CD4-positive, alpha-beta memory T cell (primary cell): ENCODE data around the gene BCAT1. TPM values are rescaled to one million over a fixed set of nuclear protein-coding genes. Genes with fewer than 3 reads are reported as not detected.

Experiments
- CTCF ChIA-PET: fragments of 350-600 bp; sonication (Branson Sonifier 250); formaldehyde crosslinking; loops from one replicate; lab custom pipeline; 2021; ENCODE audit warnings: inconsistent platforms; ENCODE audit not compliant: partially characterized antibody; lab: Charles Lee
- POLR2A ChIA-PET: fragments of 350-600 bp; sonication (Branson Sonifier 250); formaldehyde crosslinking; loops from one replicate; lab custom pipeline; 2021; ENCODE audit not compliant: partially characterized antibody; lab: Charles Lee
- DNase-seq, 5 donors: peaks; one replicate each; pipeline versions ENCODE4 v3.0.0 to v3.0.0-alpha.2; 2020 to 2022; ENCODE audit warnings: mixed read lengths in 1 of 5
- H3K27ac ChIP-seq: one replicate; pipeline ENCODE4 v1.7.0; 2013; ENCODE audit warnings: low read depth, low read length
- H3K27me3 ChIP-seq: 2 replicates; pipeline ENCODE4 v1.7.0; 2013; ENCODE audit warnings: mild to moderate bottlenecking, low read length, moderate library complexity; ENCODE audit not compliant: insufficient read depth
- H3K36me3 ChIP-seq: 2 replicates; pipeline ENCODE4 v1.7.0; 2013; ENCODE audit warnings: mild to moderate bottlenecking, low read length, moderate library complexity; ENCODE audit not compliant: insufficient read depth
- H3K4me1 ChIP-seq: 2 replicates; pipeline ENCODE4 v1.7.0; 2013; ENCODE audit warnings: mild to moderate bottlenecking, low read length, moderate library complexity; ENCODE audit not compliant: insufficient read depth
- H3K4me3 ChIP-seq, 2 donors: one replicate each; pipeline ENCODE4 v1.7.0; 2013; ENCODE audit warnings: low read length in 2 of 2, mild to moderate bottlenecking in 1 of 2
- H3K9me3 ChIP-seq, 2 donors: one replicate each; pipeline ENCODE4 v1.7.0; 2013; ENCODE audit warnings: low read length in 2 of 2, control low read depth in 1 of 2; ENCODE audit not compliant: control insufficient read depth in 1 of 2
- H3K27ac Mint-ChIP-seq, 7 donors: one replicate each; pipeline ENCODE4 v1.8.0; 2020 to 2021; ENCODE audit warnings: mixed read lengths in 7 of 7, mild to moderate bottlenecking in 6 of 7, inconsistent platforms in 3 of 7, moderate library complexity in 3 of 7
- H3K27me3 Mint-ChIP-seq, 2 donors: one replicate each; pipeline ENCODE4 v1.8.0; 2020 to 2021; ENCODE audit warnings: mixed read lengths in 2 of 2
- H3K36me3 Mint-ChIP-seq, 2 donors: one replicate each; pipeline ENCODE4 v1.8.0; 2020 to 2021; ENCODE audit warnings: mixed read lengths in 2 of 2, inconsistent platforms in 1 of 2, mild to moderate bottlenecking in 1 of 2
- H3K4me1 Mint-ChIP-seq, 4 donors: one replicate each; pipeline ENCODE4 v1.8.0; 2020 to 2021; ENCODE audit warnings: mixed read lengths in 4 of 4, mild to moderate bottlenecking in 1 of 4
- H3K4me3 Mint-ChIP-seq, 8 donors: one replicate each; pipeline ENCODE4 v1.8.0; 2020 to 2021; ENCODE audit warnings: mixed read lengths in 8 of 8, mild to moderate bottlenecking in 7 of 8, moderate library complexity in 6 of 8, inconsistent platforms in 3 of 8
- H3K9me3 Mint-ChIP-seq, 8 donors: one replicate each; pipeline ENCODE4 v1.8.0; 2020 to 2021; ENCODE audit warnings: mixed read lengths in 8 of 8, mild to moderate bottlenecking in 5 of 8, inconsistent platforms in 3 of 8, moderate library complexity in 1 of 8
- intact Hi-C: fragments of 100-400 bp; cut with micrococcal nuclease; formaldehyde crosslinking; loops from one replicate; pipeline ENCODE4 v1.15.1; 2023
- polyA plus RNA-seq, 2 donors: library from polyadenylated mRNA; unstranded; fragments of 300-500 nt; fragmentation: Illumina TruSeq; gene quantifications; one replicate each; pipeline ENCODE4 v1.2.3, GENCODE V29; 2021
- total RNA-seq, 2 experiments: library from RNA; stranded (reverse); gene quantifications; one replicate each; pipeline ENCODE4 v1.2.3, GENCODE V29; 2021

BCAT1 gene
- total and polyA plus RNA-seq, 4 experiments from 2014 or later: 0.03 to 2.5 (median 1.6) TPM

GRCh38 chr12:24770821-24771220 lies 178.1 kb downstream of the BCAT1 start:
- H3K36me3 ChIP-seq: no peaks in the 10 kb centered on the region
- H3K36me3 Mint-ChIP-seq: no peaks in the 10 kb centered on the region
- POLR2A ChIA-PET: no interaction called here
- no peak for DNase-seq
- H3K4me1 Mint-ChIP-seq: no peaks in the 10 kb centered on the region
- no peaks in the 10 kb centered on the region for H3K9me3 ChIP-seq
- no peak overlapping the region for H3K27ac ChIP-seq
- intact Hi-C loops: no loop called here
- peaks cover 0 to 2% of the 10 kb centered on the region in 2 donors for H3K27me3 Mint-ChIP-seq
- H3K27ac Mint-ChIP-seq: no peak overlapping the region
- H3K4me1 ChIP-seq: no peaks in the 10 kb centered on the region
- CTCF ChIA-PET: no interaction called here
- no peak overlapping the region for H3K4me3 Mint-ChIP-seq
- H3K4me3 ChIP-seq: no peak overlapping the region
- H3K27me3 ChIP-seq: no peaks in the 10 kb centered on the region
- no peaks in the 10 kb centered on the region for H3K9me3 Mint-ChIP-seq

DNA sequence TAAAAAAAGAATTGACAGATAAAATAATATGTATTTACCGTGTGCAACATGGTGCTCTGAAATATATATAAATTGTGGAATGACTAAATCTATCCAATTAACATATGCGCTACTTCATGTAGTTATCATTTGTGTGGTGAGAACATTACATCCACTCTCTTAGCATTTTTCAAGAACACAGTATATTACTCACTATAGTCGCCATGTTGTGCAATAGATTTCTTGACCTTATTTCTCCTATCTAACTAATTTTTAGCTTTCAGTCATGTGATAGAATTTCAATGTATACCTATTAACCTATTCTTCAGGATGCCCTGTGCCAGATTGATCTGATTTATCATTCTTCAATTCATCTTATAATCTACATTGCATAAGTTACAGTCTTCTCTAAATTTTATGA lies 178.6 kb downstream of the BCAT1 start:
- Mint-ChIP-seq H3K4me3 (no peak overlapping the region), H3K27me3 (peaks cover 0 to 2% of the 10 kb centered on the region in 2 donors), H3K27ac (no peak overlapping the region), H3K4me1 (no peaks in the 10 kb centered on the region), H3K9me3 (no peaks in the 10 kb centered on the region), H3K36me3 (no peaks in the 10 kb centered on the region)
- H3K27ac ChIP-seq: no peak overlapping the region
- CTCF ChIA-PET: no interaction called here
- POLR2A ChIA-PET: no interaction called here
- H3K27me3 ChIP-seq: no peaks in the 10 kb centered on the region
- intact Hi-C loops: no loop called here
- no peaks in the 10 kb centered on the region for H3K9me3 ChIP-seq
- no peak for DNase-seq
- H3K4me1 ChIP-seq: no peaks in the 10 kb centered on the region
- H3K4me3 ChIP-seq: no peak overlapping the region
- H3K36me3 ChIP-seq: no peaks in the 10 kb centered on the region

DNA sequence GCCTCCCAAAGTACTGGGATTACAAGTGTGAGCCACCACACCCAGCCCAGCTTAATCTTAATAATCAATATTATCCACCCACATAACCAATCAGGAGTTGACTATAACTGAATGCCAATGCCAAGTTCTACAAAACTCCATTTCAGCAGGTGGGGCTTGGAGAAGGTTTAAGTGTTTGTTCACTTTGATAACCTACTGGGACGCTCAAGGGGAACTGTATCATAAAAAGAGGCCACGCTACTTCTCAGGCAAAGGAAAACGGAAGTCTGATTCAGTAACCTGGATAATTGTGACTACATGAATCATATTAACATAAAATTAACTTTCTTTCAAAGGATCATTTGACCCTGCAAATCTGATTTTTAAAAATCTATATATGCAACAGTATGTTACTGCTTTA lies 179.2 kb downstream of the BCAT1 start:
- Histone ChIP-seq H3K36me3 (no peaks in the 10 kb centered on the region), H3K4me1 (no peaks in the 10 kb centered on the region), H3K4me3 (no peak overlapping the region), H3K9me3 (no peaks in the 10 kb centered on the region), H3K27me3 (no peaks in the 10 kb centered on the region), H3K27ac (no peak overlapping the region)
- Mint-ChIP-seq H3K36me3 (no peaks in the 10 kb centered on the region), H3K4me3 (no peak overlapping the region), H3K4me1 (no peaks in the 10 kb centered on the region), H3K27ac (no peak overlapping the region), H3K27me3 (peaks cover 0 to 2% of the 10 kb centered on the region in 2 donors), H3K9me3 (no peaks in the 10 kb centered on the region)
- CTCF ChIA-PET: no interaction called here
- POLR2A ChIA-PET: no interaction called here
- DNase-seq: no peak
- intact Hi-C loops: no loop called here

GRCh38 chr12:24768415-24768814 lies 180.5 kb downstream of the BCAT1 start:
- Histone ChIP-seq H3K9me3 (no peaks in the 10 kb centered on the region), H3K27ac (no peak overlapping the region), H3K4me3 (no peak overlapping the region), H3K27me3 (no peaks in the 10 kb centered on the region), H3K4me1 (no peaks in the 10 kb centered on the region), H3K36me3 (no peaks in the 10 kb centered on the region)
- H3K4me3 Mint-ChIP-seq: no peak overlapping the region
- H3K27me3 Mint-ChIP-seq: peaks cover 0 to 2% of the 10 kb centered on the region in 2 donors
- intact Hi-C loops: no loop called here
- H3K4me1 Mint-ChIP-seq: no peaks in the 10 kb centered on the region
- ChIA-PET CTCF (interaction anchor here (1.5 to 1.6 kb wide), 2 partner anchors 10 to 29 kb away, joined by 3 read pairs; no protein-coding TSS in a partner anchor), POLR2A (no interaction called here)
- DNase-seq: no peak
- H3K9me3 Mint-ChIP-seq: no peaks in the 10 kb centered on the region
- no peaks in the 10 kb centered on the region for H3K36me3 Mint-ChIP-seq
- no peak overlapping the region for H3K27ac Mint-ChIP-seq

- intact Hi-C loops: no loop called here
- Mint-ChIP-seq H3K27ac (peak overlapping the region in 1 of 7 donors; percentile 50), H3K4me1 (no peaks in the 10 kb centered on the region), H3K9me3 (no peaks in the 10 kb centered on the region), H3K36me3 (no peaks in the 10 kb centered on the region), H3K4me3 (no peak overlapping the region), H3K27me3 (peaks cover 0 to 2% of the 10 kb centered on the region in 2 donors)
- H3K27me3 ChIP-seq: no peaks in the 10 kb centered on the region
- ChIA-PET POLR2A (no interaction called here), CTCF (interaction anchor here (1.5 kb wide), 1 partner anchor 27 kb away, joined by 3 read pairs; no protein-coding TSS in a partner anchor)
- no peak overlapping the region for H3K4me3 ChIP-seq
- DNase-seq: no peak
- H3K36me3 ChIP-seq: no peaks in the 10 kb centered on the region
- H3K4me1 ChIP-seq: no peaks in the 10 kb centered on the region
- no peak overlapping the region for H3K27ac ChIP-seq
- no peaks in the 10 kb centered on the region for H3K9me3 ChIP-seq
Observed at GRCh38 chr12:24767016-24767415, 181.9 kb downstream of the BCAT1 start.

GRCh38 chr12:24764712-24765111 lies 184.2 kb downstream of the BCAT1 start:
- POLR2A ChIA-PET: no interaction called here
- no peaks in the 10 kb centered on the region for H3K4me1 Mint-ChIP-seq
- Histone ChIP-seq H3K9me3 (no peaks in the 10 kb centered on the region), H3K27me3 (no peaks in the 10 kb centered on the region), H3K4me1 (no peaks in the 10 kb centered on the region), H3K36me3 (no peaks in the 10 kb centered on the region), H3K27ac (no peak overlapping the region), H3K4me3 (no peak overlapping the region)
- H3K9me3 Mint-ChIP-seq: no peaks in the 10 kb centered on the region
- H3K4me3 Mint-ChIP-seq: no peak overlapping the region
- CTCF ChIA-PET: no interaction called here
- intact Hi-C loops: no loop called here
- H3K36me3 Mint-ChIP-seq: no peaks in the 10 kb centered on the region
- no peak overlapping the region for H3K27ac Mint-ChIP-seq
- H3K27me3 Mint-ChIP-seq: no peaks in the 10 kb centered on the region
- DNase-seq: no peak

GRCh38 chr12:24760606-24761378 lies 188.1 kb downstream of the BCAT1 start:
- Mint-ChIP-seq H3K27ac (no peak overlapping the region), H3K36me3 (no peaks in the 10 kb centered on the region), H3K27me3 (peaks cover 3 to 11% of the 10 kb centered on the region in 2 donors), H3K4me3 (no peak overlapping the region), H3K9me3 (no peaks in the 10 kb centered on the region), H3K4me1 (no peaks in the 10 kb centered on the region)
- DNase-seq: no peak
- no peaks in the 10 kb centered on the region for H3K4me1 ChIP-seq
- intact Hi-C loops: no loop called here
- no peak overlapping the region for H3K27ac ChIP-seq
- no peak overlapping the region for H3K4me3 ChIP-seq
- CTCF ChIA-PET: no interaction called here
- H3K9me3 ChIP-seq: no peaks in the 10 kb centered on the region
- no peaks in the 10 kb centered on the region for H3K27me3 ChIP-seq
- H3K36me3 ChIP-seq: no peaks in the 10 kb centered on the region
- POLR2A ChIA-PET: no interaction called here
